Measurements from ENCODE around the gene ANTXR2.

ANTXR2 gene

DNA sequence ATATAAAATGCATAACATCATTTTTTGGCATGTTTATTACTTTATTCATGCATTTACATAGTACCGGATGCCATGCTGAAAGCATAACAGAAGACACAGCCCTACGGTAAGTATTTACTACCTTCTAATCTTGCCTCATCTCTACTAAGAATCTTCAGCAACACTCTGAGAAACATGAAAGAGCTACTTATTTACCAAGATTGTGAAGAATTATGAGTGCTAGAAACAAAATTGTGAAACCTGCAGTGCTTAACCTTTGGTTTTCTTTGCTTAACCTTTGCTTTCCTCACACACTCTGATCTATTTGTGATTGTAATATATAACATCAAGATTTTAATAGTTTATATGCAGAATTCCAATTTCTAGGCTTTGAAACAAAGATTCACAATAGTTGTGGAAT lies 7.4 kb downstream of the ANTXR2 start:
- DNase-seq: no peak

DNA sequence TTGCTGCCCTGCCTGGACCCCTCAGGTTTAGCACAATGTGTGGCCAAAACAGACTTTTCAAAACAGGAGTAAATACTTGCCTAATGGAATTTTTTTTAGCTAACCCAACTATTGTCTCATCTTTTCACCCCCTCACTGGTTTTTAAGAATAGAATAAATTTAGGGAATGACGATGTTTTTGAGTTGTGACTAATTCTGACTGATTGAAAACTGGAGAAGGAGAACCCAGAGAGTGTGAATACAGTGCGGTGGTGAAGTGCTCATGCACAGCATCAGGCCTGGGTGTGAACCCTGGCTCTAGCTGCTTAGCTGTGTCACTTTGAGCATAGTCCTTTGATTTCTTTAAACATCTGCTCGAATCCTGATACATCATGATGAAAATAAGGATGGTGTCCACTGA lies 10.5 kb downstream of the ANTXR2 start:
- DNase-seq: no peak

DNA sequence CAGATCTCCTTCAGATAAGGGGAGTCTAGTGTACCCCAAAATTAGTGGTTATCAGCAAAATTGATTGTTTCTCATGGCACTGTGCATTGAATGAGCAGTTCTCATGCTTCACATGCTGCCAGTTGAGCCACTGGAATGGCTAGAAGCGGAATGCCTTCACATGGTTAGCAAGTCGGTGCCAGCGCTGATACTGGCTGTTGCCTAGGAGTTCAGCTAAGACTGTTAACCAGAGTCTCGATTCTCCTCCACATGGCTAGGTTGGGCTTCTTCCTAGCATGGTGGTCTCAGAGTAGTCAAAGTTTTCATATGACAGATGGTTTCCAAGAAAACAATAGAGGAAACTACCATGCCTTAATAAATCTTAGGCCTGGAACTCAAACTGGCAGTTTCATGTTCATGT lies 12.2 kb downstream of the ANTXR2 start:
- DNase-seq: no peak

DNA sequence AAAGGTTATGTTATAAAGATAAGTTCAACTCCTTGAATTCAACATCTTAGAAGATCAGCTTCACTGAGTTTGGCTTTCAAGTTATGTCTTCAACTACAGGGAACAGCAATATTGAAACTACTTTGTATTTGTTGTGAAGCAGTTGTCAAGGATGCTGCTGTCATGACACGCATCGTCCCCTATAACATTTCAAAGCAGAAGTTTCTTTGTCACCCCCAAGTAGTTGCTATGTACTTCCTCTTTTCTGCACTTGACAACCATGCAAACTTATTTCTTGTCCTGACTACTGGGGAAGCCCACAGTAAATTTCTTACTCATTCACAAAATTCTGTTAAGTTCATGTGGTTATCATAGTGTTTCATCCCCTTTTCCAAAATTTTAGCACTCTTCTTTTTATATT lies 14.3 kb downstream of the ANTXR2 start:
- no peak for DNase-seq

DNA sequence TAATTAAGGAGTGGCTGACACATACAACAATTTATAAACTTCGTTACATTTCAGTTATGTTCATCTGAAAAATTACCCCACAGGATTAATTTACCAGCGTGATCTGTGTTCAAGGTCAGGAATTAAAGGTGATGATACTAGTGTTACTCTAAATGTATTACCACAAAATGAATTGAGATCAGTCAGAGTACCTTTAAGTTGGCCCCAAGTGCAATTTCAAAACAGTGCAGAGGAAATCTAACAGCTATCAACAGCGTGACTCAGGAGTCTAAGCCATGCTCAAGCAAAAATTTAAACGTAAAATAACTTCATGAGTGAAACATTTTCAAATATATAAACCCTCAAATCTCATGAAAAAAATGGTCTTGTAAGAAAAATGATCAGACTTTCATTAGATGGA lies 18.7 kb downstream of the ANTXR2 start:
- DNase-seq: no peak

DNA sequence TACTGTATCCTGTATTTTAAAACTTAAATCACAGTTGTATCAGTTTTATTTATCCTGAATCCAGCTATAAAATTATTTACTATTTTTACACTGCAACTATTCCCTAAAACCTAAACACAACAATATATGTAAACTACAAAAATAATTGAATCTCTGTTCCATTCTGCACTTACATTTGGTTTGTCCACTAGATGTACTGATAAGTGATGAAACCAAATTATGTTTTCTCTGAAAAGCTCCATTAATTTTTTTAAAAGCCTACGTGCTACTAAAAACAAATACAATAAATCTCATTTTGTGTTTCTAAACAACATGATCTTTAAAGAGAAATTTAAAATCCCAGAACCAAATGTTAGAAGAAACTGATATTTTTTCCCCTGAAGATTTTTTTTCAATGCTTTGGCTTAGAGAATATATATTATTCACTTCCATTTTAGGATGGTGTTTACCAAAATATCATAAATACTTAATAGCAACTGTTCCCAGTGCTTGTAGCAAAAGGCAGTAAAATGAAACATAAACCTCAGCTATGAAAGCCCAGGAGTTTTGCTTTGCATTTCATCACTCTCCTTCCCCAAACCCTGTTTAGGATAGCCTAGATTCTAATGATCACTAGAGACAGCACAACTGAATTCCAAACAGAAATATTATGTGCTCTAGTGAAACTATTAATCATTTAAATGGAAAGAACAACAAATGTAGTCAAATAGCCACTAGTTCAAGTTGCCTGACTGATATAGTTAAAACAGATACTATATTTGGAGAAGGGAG lies 19.7 kb downstream of the ANTXR2 start:
- DNase-seq: peak; percentile 36

DNA sequence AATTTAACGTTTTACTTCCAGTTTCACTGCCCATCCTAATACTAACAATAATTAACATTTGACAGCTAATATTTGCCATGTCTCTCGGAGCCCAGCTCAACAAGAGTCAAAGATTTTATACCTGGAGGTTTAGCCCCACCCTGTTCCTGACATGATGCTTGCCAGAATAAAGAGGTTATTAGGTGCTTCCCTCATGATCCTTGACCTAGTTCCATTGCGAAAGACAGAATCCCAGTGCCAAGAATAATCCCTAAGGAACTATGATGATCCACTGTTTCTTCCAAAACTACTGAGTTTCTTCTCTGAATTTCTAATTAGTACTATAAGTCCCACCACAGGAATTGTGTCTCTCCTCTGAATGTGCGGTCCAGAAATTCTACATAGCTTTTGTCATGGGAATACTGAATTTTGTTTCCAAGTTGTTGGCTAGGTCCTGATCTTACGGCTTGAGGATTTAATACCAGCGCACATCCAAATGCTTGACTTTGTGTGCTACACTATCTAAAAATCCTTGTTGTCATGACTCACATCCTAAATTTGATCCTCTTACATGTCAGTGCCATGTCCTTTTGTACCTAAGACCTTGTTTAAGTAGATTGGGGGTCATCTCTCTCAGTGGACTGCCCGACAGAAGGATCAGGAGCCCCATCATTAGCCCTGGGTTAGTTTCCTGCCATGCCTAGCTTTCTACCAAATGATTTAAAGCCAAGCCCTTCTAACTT lies 23.1 kb downstream of the ANTXR2 start:
- no peak for DNase-seq

DNA sequence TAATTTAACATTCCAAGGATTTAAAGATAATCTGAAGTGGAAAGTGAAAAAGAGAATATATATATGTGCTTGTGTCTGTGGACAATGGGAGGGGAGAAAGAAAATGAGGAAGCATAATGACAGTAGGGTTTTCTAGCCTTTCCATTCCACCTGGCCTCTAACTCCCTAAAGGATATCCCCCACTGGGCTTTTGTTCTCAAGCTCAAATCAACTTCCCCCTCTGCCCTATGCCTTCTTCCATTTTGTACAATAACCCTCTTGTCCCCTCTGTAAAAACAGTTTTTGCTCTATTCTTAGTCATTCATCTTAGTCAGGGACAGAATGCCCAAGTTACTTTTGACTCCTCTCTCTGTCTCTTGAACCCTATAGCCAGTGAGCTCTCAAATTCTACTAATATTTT lies 23.6 kb downstream of the ANTXR2 start:
- no peak for DNase-seq

DNA sequence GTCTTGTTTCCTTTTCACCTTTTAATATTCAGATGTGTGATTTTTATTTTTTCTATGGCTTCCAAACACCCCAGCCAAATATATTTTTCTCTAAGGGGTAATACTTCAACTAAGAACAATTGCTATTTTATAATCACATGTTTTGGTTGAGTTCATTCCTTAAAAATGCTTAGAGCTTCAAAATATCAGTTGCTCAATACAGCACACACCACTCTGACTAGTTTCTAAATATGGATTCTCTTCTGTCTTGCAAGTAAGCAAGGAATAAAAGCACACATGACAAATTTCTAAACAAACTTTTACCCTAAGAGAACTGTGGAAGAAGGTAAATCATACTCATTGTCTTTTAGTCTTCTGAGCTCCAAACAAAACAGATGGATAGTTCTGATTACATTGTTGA lies 27.2 kb downstream of the ANTXR2 start:
- DNase-seq: peak; percentile 45

DNA sequence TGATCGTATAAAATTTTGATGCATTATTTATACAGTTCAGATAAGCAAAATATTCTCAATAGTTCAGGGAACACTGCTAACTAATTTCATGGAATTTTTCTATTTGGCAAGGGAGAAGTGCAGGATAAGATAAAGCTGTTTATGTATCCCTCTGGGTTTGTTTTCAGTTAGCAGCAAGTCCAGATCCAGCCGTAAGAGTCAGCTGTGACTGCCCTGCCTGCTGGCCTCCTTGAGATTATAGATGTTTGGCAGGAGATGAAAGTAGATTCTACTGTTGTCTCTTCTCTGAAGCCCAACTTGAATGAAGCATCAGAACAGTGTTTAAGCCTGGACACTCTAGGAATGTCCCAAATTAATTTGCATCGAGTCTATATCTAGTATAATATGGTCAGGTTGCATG lies 29.5 kb downstream of the ANTXR2 start:
- no peak for DNase-seq

DNA sequence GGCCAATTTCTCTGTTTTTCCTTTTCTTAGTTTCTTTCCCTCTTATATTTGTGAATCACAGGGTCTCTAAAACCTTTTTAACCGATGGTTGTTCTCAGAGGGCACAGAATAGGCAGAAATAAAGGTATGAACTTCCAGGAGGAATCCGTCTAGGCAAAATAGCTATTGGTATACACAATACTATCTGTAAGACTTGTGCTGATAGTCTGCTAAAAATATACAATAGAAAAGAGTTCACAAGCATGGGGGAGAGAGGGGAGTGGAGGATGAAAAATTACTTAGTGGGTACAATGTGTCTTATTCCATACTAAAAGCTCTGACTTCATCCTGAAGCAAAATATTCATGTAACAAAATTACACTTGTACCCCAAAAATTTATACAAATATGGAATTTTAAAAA lies 30.2 kb downstream of the ANTXR2 start:
- no peak for DNase-seq

DNA sequence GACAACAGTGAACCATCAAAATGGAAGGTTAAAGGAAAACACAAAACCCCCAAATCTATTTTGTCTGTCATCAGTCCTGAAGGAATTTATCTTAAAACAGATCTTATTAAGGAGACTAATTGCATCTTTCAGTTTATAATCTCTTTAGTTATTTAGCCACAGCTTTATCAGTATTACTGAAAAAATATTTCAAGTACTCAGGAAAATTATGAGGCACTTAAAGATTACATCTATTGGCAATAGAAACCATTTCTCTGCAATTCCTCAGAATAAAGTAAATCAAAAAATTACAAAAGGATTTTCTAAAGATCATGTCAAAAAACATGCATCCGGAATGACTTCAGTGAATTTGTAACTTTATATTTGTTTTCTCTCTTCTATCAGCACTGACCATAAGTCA lies 35.2 kb downstream of the ANTXR2 start:
- DNase-seq: no peak

DNA sequence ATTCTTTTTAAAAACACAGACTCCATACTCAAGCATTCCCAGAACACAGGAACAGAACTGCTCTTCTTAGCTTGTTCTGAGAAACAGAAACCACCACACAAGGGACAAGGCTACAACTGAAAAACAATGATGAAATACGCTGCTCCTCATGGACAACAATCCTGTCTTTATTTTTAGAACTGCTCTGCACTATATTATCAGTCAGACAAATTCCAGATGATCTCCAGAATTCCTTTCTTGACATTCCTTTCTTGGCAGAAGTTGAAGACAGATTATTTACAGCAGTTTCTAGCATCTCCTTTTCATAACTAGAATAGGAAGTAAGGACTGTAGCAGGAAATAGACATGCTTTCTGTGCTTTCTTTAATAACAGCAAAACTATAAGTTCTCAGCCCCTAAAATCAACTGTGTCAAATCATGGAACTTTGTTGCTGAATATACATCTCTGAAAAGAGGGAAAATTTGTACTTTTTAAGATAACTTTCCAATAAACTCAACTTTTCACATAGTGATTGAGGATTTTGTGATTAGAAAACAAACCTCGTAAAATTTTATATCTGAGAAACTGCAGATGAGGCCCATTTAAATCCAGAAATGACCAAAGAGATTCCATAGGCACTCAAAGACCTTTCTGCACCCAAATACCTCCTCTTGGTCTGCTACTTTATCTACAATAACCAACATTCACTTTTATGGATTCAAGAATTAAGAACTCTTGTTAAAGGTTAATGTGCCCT lies 35.9 kb downstream of the ANTXR2 start:
- peak; percentile 91 for DNase-seq

DNA sequence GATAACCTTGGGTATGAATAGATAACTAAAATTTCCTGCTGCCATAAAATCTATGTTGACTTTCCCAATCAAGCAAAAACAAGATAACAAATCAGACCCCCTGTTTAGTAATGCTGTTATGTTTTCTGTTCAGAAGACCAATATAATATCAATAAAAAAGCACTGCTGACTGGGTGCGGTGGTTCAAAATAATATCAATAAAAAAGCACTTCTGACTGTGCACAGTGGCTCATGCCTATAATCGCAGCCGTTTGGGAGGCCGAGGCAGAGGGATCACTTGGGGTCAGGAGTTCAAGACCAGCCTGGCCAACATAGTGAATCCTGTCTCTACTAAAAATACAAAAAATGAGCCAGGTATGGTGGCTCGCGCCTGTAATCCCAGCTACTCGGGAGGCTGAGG lies 36.7 kb downstream of the ANTXR2 start:
- no peak for DNase-seq

DNA sequence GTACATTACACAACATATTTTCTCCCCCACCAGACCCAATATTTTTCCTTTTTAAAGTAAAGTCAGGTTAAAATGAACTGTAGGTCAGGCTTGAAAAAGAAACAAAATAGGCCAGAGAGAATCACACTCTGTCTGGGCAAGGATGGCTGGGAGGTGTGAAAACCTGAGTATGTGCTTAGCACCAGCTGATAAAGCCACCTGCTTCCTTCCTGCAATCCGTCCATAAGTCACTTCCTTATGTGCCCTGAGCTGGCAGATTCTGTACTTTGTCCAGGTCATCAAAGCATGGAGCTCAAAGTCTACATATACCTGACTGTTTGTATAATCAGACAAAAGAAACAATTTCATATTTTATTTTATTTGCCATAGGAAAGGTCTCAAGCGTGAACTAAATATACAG lies 37.7 kb downstream of the ANTXR2 start:
- no peak for DNase-seq

DNA sequence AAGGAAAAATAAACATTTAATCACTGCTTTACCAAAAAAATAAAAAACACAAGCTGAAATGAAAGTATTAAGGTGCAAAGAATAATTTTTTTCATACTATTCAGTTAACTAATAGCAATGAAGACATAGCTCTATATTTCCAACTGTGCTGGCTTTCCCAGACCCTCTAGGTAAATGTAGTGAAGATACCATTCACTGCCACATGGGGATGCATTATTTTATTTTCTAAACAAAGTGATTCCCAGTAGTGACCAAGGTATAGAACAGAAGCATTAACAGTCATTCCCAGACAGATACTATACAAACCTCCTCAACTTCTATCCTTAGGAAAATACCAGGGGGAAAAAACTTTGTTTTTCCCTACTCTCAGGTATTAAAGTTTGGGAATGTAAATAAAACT lies 39.4 kb downstream of the ANTXR2 start:
- DNase-seq: no peak

DNA sequence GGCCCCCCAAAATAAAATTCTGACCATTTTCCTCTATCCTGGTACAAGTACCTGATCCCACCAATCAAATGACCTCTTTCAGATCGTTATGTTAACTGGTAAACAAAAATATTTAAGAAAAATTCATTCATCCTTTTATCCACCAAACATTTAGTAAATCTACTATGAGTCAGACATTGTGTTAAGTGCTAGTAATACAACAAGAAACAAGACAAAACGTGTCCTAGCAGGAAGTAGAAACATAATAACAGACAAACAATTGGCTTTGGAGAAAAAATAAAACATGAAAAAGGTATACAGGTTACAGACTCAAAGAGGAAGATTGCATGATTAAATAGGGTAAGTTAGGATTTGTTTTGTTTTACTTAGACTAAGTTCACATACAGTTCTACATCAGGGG lies 43.7 kb downstream of the ANTXR2 start:
- no peak for DNase-seq

DNA sequence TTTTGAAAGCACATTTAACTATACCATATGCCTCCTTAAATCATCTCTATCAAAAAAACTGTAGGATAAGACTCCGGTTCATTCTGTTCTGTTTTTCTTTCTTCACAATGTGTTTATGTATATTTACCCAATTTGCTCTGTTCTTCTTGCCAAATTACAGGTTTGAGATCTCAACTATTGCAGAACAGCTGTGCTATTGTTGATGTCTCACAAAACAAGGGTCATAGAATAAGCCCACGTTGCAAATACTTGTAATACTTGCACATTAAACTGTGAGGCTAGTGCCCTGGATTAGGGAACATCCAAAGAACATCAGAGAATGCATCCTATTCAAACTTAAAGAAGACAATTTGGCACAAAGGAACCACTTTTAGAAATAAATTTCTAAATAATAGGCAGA lies 45.4 kb downstream of the ANTXR2 start:
- DNase-seq: no peak

DNA sequence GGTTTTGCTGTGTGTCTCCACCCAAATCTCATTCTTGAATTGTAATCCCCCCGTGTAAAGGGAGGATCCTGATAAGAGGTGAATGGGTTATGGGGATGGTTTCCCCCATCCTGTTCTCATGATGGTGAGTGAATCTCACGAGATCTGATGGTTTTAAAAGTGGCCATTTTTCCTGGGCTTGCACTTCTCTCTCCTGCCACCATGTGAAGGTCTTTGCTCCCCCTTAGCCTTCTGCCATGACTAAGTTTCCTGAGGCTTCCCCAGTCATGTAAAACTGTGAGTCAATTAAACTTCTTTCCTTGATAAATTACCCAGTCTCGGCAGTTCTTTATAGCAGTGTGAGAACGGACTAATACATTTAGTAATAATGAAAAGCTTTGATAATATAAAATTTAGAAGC lies 46.9 kb downstream of the ANTXR2 start:
- DNase-seq: no peak

DNA sequence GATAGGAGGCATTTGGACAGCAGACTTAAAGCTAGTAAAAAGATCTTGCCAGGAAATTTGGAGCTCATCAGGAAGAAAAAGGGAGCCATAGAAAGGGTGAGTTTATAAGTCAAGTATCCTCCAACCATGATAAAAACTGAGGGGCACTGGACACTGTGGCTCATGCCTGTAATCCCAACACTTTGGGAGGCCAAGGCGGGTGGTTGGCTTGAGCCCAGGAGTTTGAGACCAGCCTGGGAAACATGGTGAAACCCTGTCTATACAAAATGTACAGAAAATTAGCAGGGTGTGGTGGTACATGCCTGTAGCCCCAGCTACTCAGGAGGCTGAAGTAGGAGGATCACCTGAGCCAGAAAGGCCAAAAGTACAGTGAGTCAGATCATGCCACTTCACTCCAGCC lies 48.7 kb downstream of the ANTXR2 start:
- DNase-seq: no peak

DNA sequence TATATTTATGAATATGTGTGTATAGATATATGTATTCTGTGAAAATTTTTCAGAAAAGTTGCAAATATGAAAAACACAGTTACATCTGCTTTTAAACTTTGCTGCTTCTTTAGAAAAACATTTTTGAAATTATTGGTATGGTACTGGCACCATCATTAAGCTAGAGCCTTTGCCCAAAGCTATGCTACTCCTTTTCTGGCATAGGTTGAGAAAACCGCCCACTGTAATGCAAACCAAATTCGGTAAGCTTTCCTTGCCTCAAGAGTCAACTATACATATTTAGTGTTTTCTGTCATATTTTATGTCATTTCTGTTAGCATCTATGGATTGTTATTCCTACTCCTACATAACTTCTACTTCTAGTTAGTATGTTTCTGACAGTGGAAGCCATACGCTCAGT lies 50.7 kb downstream of the ANTXR2 start:
- no peak for DNase-seq

DNA sequence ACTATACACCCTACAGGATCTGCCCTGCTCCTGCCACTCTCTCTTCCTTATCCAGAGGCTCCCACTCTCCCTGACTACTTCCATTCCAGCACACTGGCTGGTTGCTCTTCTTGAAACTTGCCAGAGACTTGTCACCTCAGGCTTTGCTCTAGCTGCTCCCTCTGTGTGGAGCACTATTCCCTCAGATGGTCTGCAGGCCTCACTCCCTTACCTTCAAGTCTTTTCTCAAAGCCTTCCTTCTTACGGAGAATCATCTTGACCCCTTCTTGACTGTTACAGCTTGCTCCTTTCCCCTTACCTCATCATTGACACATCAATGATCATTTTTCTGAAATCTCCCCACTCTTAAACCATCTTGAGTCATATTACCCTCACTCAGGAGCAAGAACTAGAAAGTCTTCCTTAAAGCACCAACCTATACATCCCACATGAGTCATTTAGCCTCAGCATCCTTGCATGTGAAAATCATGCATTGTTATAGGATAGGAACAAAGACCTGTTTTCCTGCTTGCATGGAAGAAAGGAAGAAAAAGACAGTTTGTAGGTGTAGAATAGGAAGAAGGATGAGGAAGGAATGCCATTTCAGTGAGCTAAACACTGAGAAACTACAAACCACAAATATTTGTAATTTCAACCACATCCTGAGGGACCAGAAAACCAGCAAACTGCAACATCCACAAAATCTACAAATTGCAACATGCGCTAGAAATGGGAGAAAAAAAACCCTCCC lies 55.7 kb downstream of the ANTXR2 start:
- peak; percentile 92 for DNase-seq

DNA sequence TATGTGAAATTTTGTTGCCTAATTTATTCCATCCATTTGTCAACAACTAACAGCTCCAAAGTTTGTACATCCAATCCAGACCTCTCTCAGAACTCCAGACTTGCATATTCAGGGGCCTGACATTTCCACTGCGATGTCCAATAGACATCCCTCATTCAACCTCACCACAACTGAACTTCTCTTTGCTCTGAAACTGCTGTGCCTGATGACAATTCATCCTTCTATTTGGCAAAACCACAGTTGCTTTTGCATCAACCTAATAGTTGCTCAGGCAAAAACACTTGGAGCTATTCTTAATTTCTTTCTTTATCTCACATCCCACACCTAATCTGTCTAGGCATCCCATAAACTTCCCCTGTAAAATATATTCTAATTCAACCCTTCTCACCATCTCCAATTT lies 56.5 kb downstream of the ANTXR2 start:
- DNase-seq: peak; percentile 34

Measured in fibroblast of skin of right quadriceps (primary cell).